ENCODE measurements around the gene ZNF385A.

Gene ZNF385A

GRCh38 chr12:54388237-54389133, 4.0 kb upstream of the ZNF385A start:
- peaks cover 41% of the 10 kb centered on the region for H3K4me1 ChIP-seq (ENCODE audit: insufficient read depth, low read length, poor library complexity, severe bottlenecking)
- H3F3A ChIP-seq (ENCODE audit: low read depth): no peaks in the 10 kb centered on the region
- no peaks in the 10 kb centered on the region for H3K9me3 ChIP-seq (ENCODE audit: insufficient read depth, low read depth, low read length)
- H3K36me3 ChIP-seq (ENCODE audit: insufficient read depth, low read length): peaks cover 7% of the 10 kb centered on the region; the same call in 1 of the 2 replicates
- H3K9me2 ChIP-seq (replicated peaks; ENCODE audit: low read depth, low read length): no peaks in the 10 kb centered on the region
- H4K20me1 ChIP-seq (ENCODE audit: insufficient read depth, low read length, poor library complexity, severe bottlenecking): no peaks in the 10 kb centered on the region
- no peak for TF ChIP-seq EZH2phosphoT487 (IDR thresholded peaks at IDR 0.05; ENCODE audit: borderline replicate concordance)
- no peak for TF ChIP-seq CTCF (conservative IDR thresholded peaks at IDR 0.05; ENCODE audit: low read length)
- H2AFZ ChIP-seq (ENCODE audit: low read length): no peak overlapping the region
- no peak overlapping the region for H3K4me2 ChIP-seq (ENCODE audit: low read depth, low read length, poor library complexity, severe bottlenecking)
- no peak overlapping the region for H3K9ac ChIP-seq (ENCODE audit: low read depth, low read length, poor library complexity, severe bottlenecking)
- no peaks in the 10 kb centered on the region for H3K79me2 ChIP-seq (ENCODE audit: insufficient read depth, low read length)
- no peaks in the 10 kb centered on the region for H3K27me3 ChIP-seq (ENCODE audit: insufficient read depth, low read length, poor library complexity, severe bottlenecking)
- H3K4me3 ChIP-seq (ENCODE audit: low read length, poor library complexity, severe bottlenecking): no peak overlapping the region

- Histone ChIP-seq H3K9me3 (ENCODE audit: insufficient read depth, low read depth, low read length) (no peaks in the 10 kb centered on the region), H3K27me3 (ENCODE audit: insufficient read depth, low read length, poor library complexity, severe bottlenecking) (no peaks in the 10 kb centered on the region), H3F3A (ENCODE audit: low read depth) (no peaks in the 10 kb centered on the region), H3K4me3 (ENCODE audit: low read length, poor library complexity, severe bottlenecking) (no peak overlapping the region), H3K9me2 (replicated peaks; ENCODE audit: low read depth, low read length) (no peaks in the 10 kb centered on the region), H4K20me1 (ENCODE audit: insufficient read depth, low read length, poor library complexity, severe bottlenecking) (no peaks in the 10 kb centered on the region), H3K4me2 (ENCODE audit: low read depth, low read length, poor library complexity, severe bottlenecking) (no peak overlapping the region), H3K4me1 (ENCODE audit: insufficient read depth, low read length, poor library complexity, severe bottlenecking) (peaks cover 41% of the 10 kb centered on the region), H3K9ac (ENCODE audit: low read depth, low read length, poor library complexity, severe bottlenecking) (no peak overlapping the region), H3K36me3 (ENCODE audit: insufficient read depth, low read length) (no peaks in the 10 kb centered on the region; the same call in 1 of the 2 replicates), H2AFZ (ENCODE audit: low read length) (no peak overlapping the region), H3K79me2 (ENCODE audit: insufficient read depth, low read length) (no peaks in the 10 kb centered on the region)
- no peak for TF ChIP-seq EZH2phosphoT487 (IDR thresholded peaks at IDR 0.05; ENCODE audit: borderline replicate concordance)
- no peak for TF ChIP-seq CTCF (conservative IDR thresholded peaks at IDR 0.05; ENCODE audit: low read length)
Measured at GRCh38 chr12:54387114-54387467, 2.6 kb upstream of the ZNF385A start.

- no peak overlapping the region for H3K4me3 ChIP-seq (ENCODE audit: low read length, poor library complexity, severe bottlenecking)
- no peaks in the 10 kb centered on the region for H3K9me3 ChIP-seq (ENCODE audit: insufficient read depth, low read depth, low read length)
- no peaks in the 10 kb centered on the region for H3K36me3 ChIP-seq (ENCODE audit: insufficient read depth, low read length)
- H3F3A ChIP-seq (ENCODE audit: low read depth): no peaks in the 10 kb centered on the region
- H3K79me2 ChIP-seq (ENCODE audit: insufficient read depth, low read length): no peaks in the 10 kb centered on the region
- no peak overlapping the region for H3K9ac ChIP-seq (ENCODE audit: low read depth, low read length, poor library complexity, severe bottlenecking)
- no peaks in the 10 kb centered on the region for H3K9me2 ChIP-seq (replicated peaks; ENCODE audit: low read depth, low read length)
- H3K4me2 ChIP-seq (ENCODE audit: low read depth, low read length, poor library complexity, severe bottlenecking): no peak overlapping the region
- no peaks in the 10 kb centered on the region for H3K27me3 ChIP-seq (ENCODE audit: insufficient read depth, low read length, poor library complexity, severe bottlenecking)
- TF ChIP-seq CTCF (conservative IDR thresholded peaks at IDR 0.05; ENCODE audit: low read length) (no peak), EZH2phosphoT487 (IDR thresholded peaks at IDR 0.05; ENCODE audit: borderline replicate concordance) (no peak)
- peaks cover 41% of the 10 kb centered on the region for H3K4me1 ChIP-seq (ENCODE audit: insufficient read depth, low read length, poor library complexity, severe bottlenecking)
- no peaks in the 10 kb centered on the region for H4K20me1 ChIP-seq (ENCODE audit: insufficient read depth, low read length, poor library complexity, severe bottlenecking)
- H2AFZ ChIP-seq (ENCODE audit: low read length): no peak overlapping the region
Measured at GRCh38 chr12:54386403-54387113, 2.0 kb upstream of the ZNF385A start.

Data from Loucy (cell line).